IMR-90 (cell line): Measurements from ENCODE around the gene DNAH17. TPM values are rescaled to one million over a fixed set of nuclear protein-coding genes. Genes with fewer than 3 reads are reported as not detected.

Experiments
- ATAC-seq: fragments of 200-7000 bp; cut with Tn5 transposase; 2 replicates; pipeline ENCODE4 v1.9.1; 2020; ENCODE audit warnings: low read depth, mild to moderate bottlenecking, moderate library complexity
- BruUV-seq: library from RNA; stranded (reverse); fragments of 400-500 nt; replicated peaks from 2 replicates; lab custom pipeline; 2021; lab: Mats Ljungman, UMichigan
- CTCF ChIA-PET: fragments of 300-600 bp; formaldehyde crosslinking; extraction: SDS; loops from one replicate; lab custom pipeline; 2021; ENCODE audit warnings: antibody characterized with exemption; lab: Yijun Ruan, JAX
- POLR2A ChIA-PET: fragments of 300-600 bp; sonication (Branson Sonifier 250); formaldehyde crosslinking; loops from one replicate; lab custom pipeline; 2022; ENCODE audit warnings: antibody characterized with exemption; ENCODE audit not compliant: unreplicated experiment; lab: Charles Lee
- DNase-seq: peaks from one replicate; pipeline ENCODE4 v3.0.0; 2013
- H2AFZ ChIP-seq: replicated peaks from 2 replicates; pipeline ENCODE3; 2013; ENCODE audit warnings: low read length, mild to moderate bottlenecking; ENCODE audit not compliant: poor library complexity
- H2AK5ac ChIP-seq: 2 replicates; pipeline ENCODE4 v1.6.1; 2013; ENCODE audit warnings: low read depth, low read length, inconsistent platforms
- H2AK9ac ChIP-seq: replicated peaks from 2 replicates; pipeline ENCODE3; 2013; ENCODE audit warnings: mild to moderate bottlenecking, low read depth, low read length, moderate library complexity; ENCODE audit not compliant: poor library complexity
- H2BK120ac ChIP-seq: 2 replicates; pipeline ENCODE4 v1.6.1; 2013; ENCODE audit warnings: low read depth, low read length, inconsistent platforms
- H2BK15ac ChIP-seq: 3 replicates; pipeline ENCODE4 v1.6.1; 2013; ENCODE audit warnings: low read depth, low read length, inconsistent platforms
- H2BK20ac ChIP-seq: 2 replicates; pipeline ENCODE4 v1.6.1; 2013; ENCODE audit warnings: low read depth, mild to moderate bottlenecking, inconsistent platforms, low read length, moderate library complexity
- H2BK5ac ChIP-seq: 2 replicates; pipeline ENCODE4 v1.6.1; 2013; ENCODE audit warnings: mild to moderate bottlenecking, low read depth, low read length, inconsistent platforms; ENCODE audit not compliant: poor library complexity, severe bottlenecking
- H3K14ac ChIP-seq: replicated peaks from 2 replicates; pipeline ENCODE4 v1.6.1; 2013; ENCODE audit warnings: low read depth, low read length, inconsistent platforms
- H3K18ac ChIP-seq: 2 replicates; pipeline ENCODE4 v1.6.1; 2013; ENCODE audit warnings: low read depth, low read length, control low read depth
- H3K23ac ChIP-seq: 2 replicates; pipeline ENCODE4 v1.6.1; 2013; ENCODE audit warnings: low read depth, low read length, inconsistent platforms
- H3K27ac ChIP-seq: 2 replicates; pipeline ENCODE4 v1.5.1; 2013; ENCODE audit warnings: mild to moderate bottlenecking, control low read depth, low read length; ENCODE audit not compliant: insufficient read depth
- H3K27me3 ChIP-seq: 2 replicates; pipeline ENCODE4 v1.6.1; 2013; ENCODE audit warnings: low read length; ENCODE audit not compliant: control insufficient read depth, insufficient read depth
- H3K36me3 ChIP-seq: 2 replicates; pipeline ENCODE4 v1.6.1; 2013; ENCODE audit warnings: low read length, mixed read lengths; ENCODE audit not compliant: control insufficient read depth, insufficient read depth
- H3K4ac ChIP-seq: 2 replicates; pipeline ENCODE4 v1.6.1; 2013; ENCODE audit warnings: low read depth, low read length, inconsistent platforms
- H3K4me1 ChIP-seq: 2 replicates; pipeline ENCODE4 v1.6.1; 2013; ENCODE audit warnings: low read length, mixed read lengths; ENCODE audit not compliant: control insufficient read depth, insufficient read depth
- H3K4me2 ChIP-seq: 2 replicates; pipeline ENCODE4 v1.6.1; 2013; ENCODE audit warnings: low read depth, mild to moderate bottlenecking, control low read depth, low read length, moderate library complexity
- H3K4me3 ChIP-seq: 2 replicates; pipeline ENCODE4 v1.5.1; 2013; ENCODE audit warnings: low read depth, mild to moderate bottlenecking, control low read depth, low read length, moderate library complexity; ENCODE audit not compliant: insufficient read depth
- H3K56ac ChIP-seq: 2 replicates; pipeline ENCODE4 v1.6.1; 2013; ENCODE audit warnings: low read length, inconsistent platforms; ENCODE audit not compliant: insufficient read depth; ENCODE audit errors: extremely low read depth
- H3K79me1 ChIP-seq, 2 experiments: 2 replicates each; pipeline ENCODE4 v1.6.1; 2013; ENCODE audit warnings: low read length in 2 of 2, inconsistent platforms in 1 of 2, low read depth in 1 of 2
- H3K9ac ChIP-seq: 2 replicates; pipeline ENCODE4 v1.6.1; 2013; ENCODE audit warnings: low read depth, low read length, control low read depth
- H3K9me1 ChIP-seq: 2 replicates; pipeline ENCODE4 v1.6.1; 2013; ENCODE audit warnings: low read length, inconsistent platforms; ENCODE audit not compliant: insufficient read depth
- H3K9me3 ChIP-seq: 2 replicates; pipeline ENCODE4 v1.6.1; 2013; ENCODE audit warnings: low read length; ENCODE audit not compliant: control insufficient read depth, insufficient read depth
- H4K20me1 ChIP-seq: 2 replicates; pipeline ENCODE4 v1.6.1; 2013; ENCODE audit warnings: low read length, inconsistent platforms; ENCODE audit not compliant: insufficient read depth
- H4K5ac ChIP-seq: 2 replicates; pipeline ENCODE4 v1.6.1; 2013; ENCODE audit warnings: mild to moderate bottlenecking, low read depth, low read length, control low read depth
- H4K8ac ChIP-seq, 2 experiments: 2 replicates each; pipeline ENCODE4 v1.6.1; 2013; ENCODE audit warnings: low read depth in 2 of 2, low read length in 2 of 2, control low read depth in 1 of 2, inconsistent platforms in 1 of 2
- H4K91ac ChIP-seq: 2 replicates; pipeline ENCODE4 v1.6.1; 2013; ENCODE audit warnings: low read depth, low read length, inconsistent platforms; ENCODE audit not compliant: insufficient read depth
- BHLHE40 ChIP-seq: fragments of 150-350 bp; IDR thresholded peaks from 2 replicates; pipeline ENCODE4 v1.6.1; 2016; ENCODE audit warnings: mild to moderate bottlenecking, low read depth, low read length
- CEBPB ChIP-seq: IDR thresholded peaks from 2 replicates; pipeline ENCODE4 v1.6.1; 2012; ENCODE audit warnings: low read depth, low read length, improper control_type of control experiment
- CHD1 ChIP-seq: IDR thresholded peaks from 2 replicates; pipeline ENCODE4 v1.6.1; 2012; ENCODE audit warnings: low read depth, low read length, improper control_type of control experiment
- CTCF ChIP-seq: conservative IDR thresholded peaks from 2 replicates; pipeline ENCODE4 v1.5.1; 2012; ENCODE audit warnings: mild to moderate bottlenecking, low read depth, low read length, improper control_type of control experiment
- ELK1 ChIP-seq: fragments of 150-350 bp; IDR thresholded peaks from 2 replicates; pipeline ENCODE4 v1.6.1; 2016; ENCODE audit warnings: low read depth, mild to moderate bottlenecking, low read length, moderate library complexity, borderline replicate concordance
- FOS ChIP-seq: fragments of 150-350 bp; IDR thresholded peaks from 2 replicates; pipeline ENCODE4 v1.6.1; 2016; ENCODE audit warnings: low read depth, low read length
- MAFK ChIP-seq: IDR thresholded peaks from 2 replicates; pipeline ENCODE4 v1.6.1; 2012; ENCODE audit warnings: low read depth, low read length, improper control_type of control experiment
- MAZ ChIP-seq: IDR thresholded peaks from 2 replicates; pipeline ENCODE4 v1.6.1; 2012; ENCODE audit warnings: low read depth, mild to moderate bottlenecking, low read length, improper control_type of control experiment, moderate library complexity, borderline replicate concordance
- MXI1 ChIP-seq: IDR thresholded peaks from 2 replicates; pipeline ENCODE4 v1.6.1; 2012; ENCODE audit warnings: low read depth, mild to moderate bottlenecking, low read length, moderate library complexity, borderline replicate concordance
- NFE2L2 ChIP-seq: fragments of 150-350 bp; IDR thresholded peaks from 2 replicates; pipeline ENCODE4 v1.6.1; 2016; ENCODE audit warnings: low read depth, mild to moderate bottlenecking, low read length
- POLR2A ChIP-seq: IDR thresholded peaks from 2 replicates; pipeline ENCODE4 v1.6.1; 2012; ENCODE audit warnings: mild to moderate bottlenecking, low read depth, low read length
- RFX5 ChIP-seq: IDR thresholded peaks from 2 replicates; pipeline ENCODE4 v1.8.0; 2012; ENCODE audit warnings: low read depth, mild to moderate bottlenecking, low read length, moderate library complexity
- SMC3 ChIP-seq: fragments of 150-350 bp; IDR thresholded peaks from 2 replicates; pipeline ENCODE4 v1.6.1; 2016; ENCODE audit warnings: low read depth, mild to moderate bottlenecking, antibody characterized with exemption, low read length, moderate library complexity
- USF2 ChIP-seq: fragments of 150-350 bp; IDR thresholded peaks from 2 replicates; pipeline ENCODE4 v1.6.1; 2017; ENCODE audit warnings: mild to moderate bottlenecking, antibody characterized with exemption, low read length, low read depth
- WGBS, 2 experiments: methylation state at CpG; one replicate each; pipeline versions ENCODE4 v1.1.5 to v1.1.7; 2013; ENCODE audit warnings: missing lambda C conversion rate in 2 of 2; ENCODE audit not compliant: insufficient read length in 1 of 2; ENCODE audit errors: extremely low coverage in 2 of 2; 5-methylcytosine and 5-hydroxymethylcytosine counted together
- dilution Hi-C: fragments of 300-500 bp; cut with HindIII; formaldehyde crosslinking; loops from one replicate; pipeline ENCODE4 v1.14.3; 2018; ENCODE audit warnings: low sequenced_read_pairs; ENCODE audit not compliant: unreplicated experiment
- in situ Hi-C: fragments of 300-500 bp; cut with MboI; formaldehyde crosslinking; loops from 3 replicates; pipeline ENCODE4 v1.14.3; 2019; ENCODE audit warnings: low sequenced_read_pairs, inconsistent platforms, mixed read lengths
- intact Hi-C: fragments of 100-400 bp; cut with micrococcal nuclease; formaldehyde crosslinking; loops from 2 replicates; pipeline ENCODE4 v1.10.0; 2022
- polyA plus RNA-seq, 3 experiments: library from polyadenylated mRNA; depleted of rRNA; stranded (reverse); fragments of >200 nt; gene quantifications; 2 replicates each; pipeline ENCODE4 v1.2.3, GENCODE V29; 2012; ENCODE audit warnings: low replicate concordance in 1 of 3
- total RNA-seq: library from RNA; depleted of rRNA; stranded (reverse); fragments of >200 nt; gene quantifications from 2 replicates; pipeline ENCODE4 v1.2.3, GENCODE V29; 2012

DNAH17 gene
- total and polyA plus RNA-seq, 2 of the 4 experiments (the other 2 are of a cell fraction), result not detected

GRCh38 chr17:78484271-78485246 lies 92.6 kb downstream of the DNAH17 start:
- H4K91ac ChIP-seq, result no peak overlapping the region
- peaks cover 21% of the 10 kb centered on the region for H3K27me3 ChIP-seq
- H3K9me3 ChIP-seq, result no peaks in the 10 kb centered on the region
- POLR2A ChIA-PET, result no interaction called here
- peak overlapping the region; percentile 65 for H2AK9ac ChIP-seq
- WGBS, 2 experiments, result 28% methylated on average over 3 of the region's 43 CpGs; no CpG with 5 or more reads in 1 of the 2 experiments
- no peak overlapping the region for H2BK20ac ChIP-seq
- no TSS peak for BruUV-seq
- H2AK5ac ChIP-seq, result no peak overlapping the region
- H2AFZ ChIP-seq, result peak overlapping the region; percentile 76
- no peak overlapping the region for H3K9ac ChIP-seq
- DNase-seq (no peak), ATAC-seq (peak; percentile 93)
- H4K8ac ChIP-seq, result peak overlapping the region in 1 of 2 experiments; percentile 78; a peak in 2 of 4 replicates
- no peak overlapping the region for H2BK15ac ChIP-seq
- H2BK120ac ChIP-seq, result no peak overlapping the region
- CTCF ChIA-PET, result no interaction called here
- H3K56ac ChIP-seq, result no peak overlapping the region
- no peaks in the 10 kb centered on the region for H3K79me1 ChIP-seq
- H3K23ac ChIP-seq, result no peak overlapping the region
- H3K4me2 ChIP-seq, result 0 out of 2 replicates have a peak overlapping the region, but pooled peaks have one; percentile 27
- intact Hi-C loops (no loop called here), dilution Hi-C loops (no loop called here), in situ Hi-C loops (loop anchor here (25.0 kb wide), 1 partner anchor 478 kb away; no protein-coding TSS in a partner anchor)
- no peaks in the 10 kb centered on the region; the same call in 1 of the 2 replicates for H4K20me1 ChIP-seq
- no peaks in the 10 kb centered on the region for H3K9me1 ChIP-seq
- no peak overlapping the region for H3K4me3 ChIP-seq
- no peak overlapping the region for H2BK5ac ChIP-seq
- no peak overlapping the region for H4K5ac ChIP-seq
- H3K4ac ChIP-seq, result no peak overlapping the region
- H3K4me1 ChIP-seq, result no peaks in the 10 kb centered on the region
- H3K14ac ChIP-seq, result no peak overlapping the region
- H3K18ac ChIP-seq, result no peak overlapping the region
- no peaks in the 10 kb centered on the region for H3K36me3 ChIP-seq
- no peak overlapping the region for H3K27ac ChIP-seq
- no peak for TF ChIP-seq MAZ
- no peak for TF ChIP-seq BHLHE40
- TF ChIP-seq CTCF, result no peak
- TF ChIP-seq ELK1, result no peak
- no peak for TF ChIP-seq NFE2L2
- TF ChIP-seq RFX5, result no peak
- no peak for TF ChIP-seq MAFK
- TF ChIP-seq SMC3, result no peak
- TF ChIP-seq CEBPB, result no peak
- TF ChIP-seq CHD1, result no peak
- no peak for TF ChIP-seq POLR2A
- no peak for TF ChIP-seq FOS
- TF ChIP-seq USF2, result no peak
- no peak for TF ChIP-seq MXI1
